GM21737 (cell line): Measurements from ENCODE around the gene TNFRSF13B.
"Not testable (repeated sequence)": the region's sequence is repeated elsewhere in the genome, so short reads cannot be mapped to it uniquely, and the experiment has no call there.

Experiments used
- ATAC-seq: cut with Tn5 transposase; IDR thresholded peaks from one replicate; pipeline ENCODE4 v1.9.1; 2021; ENCODE audit warnings: mild to moderate bottlenecking, moderate library complexity; ENCODE audit not compliant: unreplicated experiment

Gene TNFRSF13B

GRCh38 chr17:16912021-16912962 lies 59.6 kb downstream of the TNFRSF13B start:
- ATAC-seq: no peak

- no peak for ATAC-seq
Measured at GRCh38 chr17:16911141-16911937, 60.6 kb downstream of the TNFRSF13B start.

GRCh38 chr17:16910341-16910740 lies 61.6 kb downstream of the TNFRSF13B start:
- ATAC-seq: no peak

- ATAC-seq: no peak
Measured at GRCh38 chr17:16909472-16910246, 62.3 kb downstream of the TNFRSF13B start.

- ATAC-seq: no peak
Measured at GRCh38 chr17:16908273-16908672, 63.6 kb downstream of the TNFRSF13B start.

GRCh38 chr17:16906680-16907079 lies 65.2 kb downstream of the TNFRSF13B start:
- no peak for ATAC-seq

DNA sequence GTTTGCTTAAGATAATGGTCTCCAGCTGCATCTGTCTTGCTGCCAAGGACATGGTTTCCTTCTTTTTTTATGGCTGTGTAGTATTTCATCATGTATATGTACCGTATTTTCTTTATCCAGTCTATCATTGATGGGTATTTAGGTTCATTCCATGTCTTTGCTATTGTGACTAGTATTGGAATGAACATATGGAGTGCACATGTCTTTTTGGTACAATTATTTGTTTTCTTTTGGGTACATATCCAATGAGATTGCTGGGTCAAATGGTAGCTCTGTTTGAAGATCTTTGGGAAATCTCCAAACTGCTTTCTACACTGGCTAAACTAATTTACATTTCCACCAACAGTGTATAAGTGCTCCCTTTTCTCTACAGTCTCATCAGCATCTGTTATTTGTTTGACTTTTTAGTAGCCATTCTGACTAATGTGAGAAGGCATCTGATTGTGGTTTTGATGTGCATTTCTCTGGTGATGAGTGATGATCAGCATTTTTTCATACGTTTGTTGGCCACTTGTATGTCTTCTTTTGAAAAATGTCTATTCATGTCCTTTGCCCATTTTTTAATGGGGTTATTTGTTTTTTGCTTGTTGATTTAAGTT lies 66.2 kb downstream of the TNFRSF13B start:
- ATAC-seq: no peak

DNA sequence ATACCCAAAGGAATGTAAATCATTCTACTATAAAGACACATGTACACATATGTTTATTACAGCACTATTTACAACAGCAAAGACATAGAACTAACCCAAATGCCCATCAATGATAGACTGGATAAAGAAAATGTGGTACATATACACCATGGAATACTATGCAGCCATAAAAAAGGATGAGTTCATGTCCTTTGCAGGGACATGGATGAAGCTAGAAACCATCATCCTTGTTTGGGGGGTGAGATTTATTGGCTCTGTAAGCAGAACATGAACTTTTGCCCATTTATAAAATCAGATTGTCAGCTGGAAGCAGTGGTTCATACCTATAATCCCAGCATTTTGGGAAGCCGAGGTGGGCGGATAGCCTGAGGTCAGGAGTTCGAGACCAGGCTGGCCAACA lies 68.8 kb downstream of the TNFRSF13B start:
- ATAC-seq: not testable (repeated sequence)

- no peak for ATAC-seq
Measured at GRCh38 chr17:16900288-16900882, 71.5 kb downstream of the TNFRSF13B start.

DNA sequence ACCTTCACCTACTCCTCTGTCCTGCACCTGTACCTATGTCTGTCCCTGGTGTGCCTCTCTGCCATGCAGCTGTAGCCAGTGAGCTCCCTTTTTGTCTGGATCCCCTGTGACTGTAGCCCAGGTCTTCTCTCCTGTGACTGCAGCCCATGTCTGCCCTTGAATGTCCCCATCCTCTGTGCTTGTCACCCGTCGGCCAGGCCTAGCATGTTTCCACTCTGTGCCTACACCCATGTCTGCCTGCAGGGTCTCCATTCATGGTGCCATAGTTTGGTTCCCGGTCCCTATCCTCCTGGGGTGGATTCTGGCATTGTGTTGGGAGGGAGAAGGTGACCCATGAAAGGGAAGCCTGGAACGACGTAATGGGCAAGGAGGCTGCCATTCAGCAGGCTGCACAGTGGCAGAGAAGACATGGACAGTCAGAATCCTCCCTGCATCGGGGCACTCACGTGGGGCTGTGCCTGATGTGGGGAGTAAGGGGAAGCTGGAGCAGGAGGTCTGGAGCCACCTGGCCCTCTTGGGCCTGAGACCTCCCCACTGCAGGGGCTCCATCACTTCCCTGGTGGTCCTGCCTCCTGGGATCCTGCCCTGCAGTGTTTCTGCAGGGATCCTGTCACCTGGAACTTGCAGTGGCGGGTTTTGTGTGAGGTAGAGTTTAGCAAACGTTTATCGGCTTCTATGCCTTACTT lies 74.6 kb downstream of the TNFRSF13B start:
- not testable (repeated sequence) for ATAC-seq

GRCh38 chr17:16896235-16896634 lies 75.7 kb downstream of the TNFRSF13B start:
- not testable (repeated sequence) for ATAC-seq

DNA sequence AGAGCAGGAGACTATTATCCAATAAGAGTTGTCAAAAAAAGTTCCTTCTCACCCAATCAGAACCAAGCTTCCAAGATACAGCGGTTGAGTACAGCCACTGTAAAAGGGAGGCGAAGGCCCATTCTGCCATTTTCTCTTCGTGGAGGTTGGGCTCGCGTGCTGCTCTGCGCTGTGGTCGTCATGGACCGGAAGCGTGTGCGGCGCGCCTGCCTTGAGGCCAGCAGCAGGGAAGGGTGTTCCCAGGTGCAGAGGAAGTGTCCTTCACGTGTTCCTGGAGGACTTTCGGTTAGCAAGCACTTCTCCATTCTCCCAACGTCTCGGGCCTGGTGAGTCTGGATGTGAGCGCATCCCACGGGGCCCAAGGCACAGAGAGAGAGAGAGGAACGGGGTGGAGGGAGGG lies 78.4 kb downstream of the TNFRSF13B start:
- not testable (repeated sequence) for ATAC-seq

DNA sequence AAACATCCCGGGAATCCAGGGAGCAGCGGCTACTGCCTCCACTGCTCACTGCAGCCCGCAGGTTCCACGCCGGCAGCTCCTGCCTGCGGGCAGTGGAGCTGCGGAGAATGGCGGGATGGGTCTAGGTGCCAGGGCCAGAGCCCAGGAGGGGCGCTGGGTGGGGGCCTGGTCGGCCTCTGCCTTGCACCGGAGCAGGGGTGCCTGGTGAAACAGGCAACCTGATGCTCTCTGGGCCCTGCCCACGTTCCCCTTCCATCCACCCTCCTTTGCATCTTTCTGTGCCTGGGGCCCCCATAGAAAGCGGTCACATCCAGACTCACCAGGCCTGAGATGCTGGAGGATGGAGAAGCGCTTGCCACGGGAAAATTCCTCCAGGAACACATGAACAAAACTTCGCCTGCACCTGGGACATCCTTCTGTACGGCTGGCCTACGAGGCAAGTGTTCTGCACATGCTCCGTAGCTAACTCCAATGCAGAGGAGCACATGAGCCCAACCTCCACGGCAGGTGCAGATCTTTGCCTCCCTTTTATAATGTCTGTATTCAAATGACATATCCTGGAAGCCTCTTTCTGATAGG lies 79.0 kb downstream of the TNFRSF13B start:
- ATAC-seq: not testable (repeated sequence)

DNA sequence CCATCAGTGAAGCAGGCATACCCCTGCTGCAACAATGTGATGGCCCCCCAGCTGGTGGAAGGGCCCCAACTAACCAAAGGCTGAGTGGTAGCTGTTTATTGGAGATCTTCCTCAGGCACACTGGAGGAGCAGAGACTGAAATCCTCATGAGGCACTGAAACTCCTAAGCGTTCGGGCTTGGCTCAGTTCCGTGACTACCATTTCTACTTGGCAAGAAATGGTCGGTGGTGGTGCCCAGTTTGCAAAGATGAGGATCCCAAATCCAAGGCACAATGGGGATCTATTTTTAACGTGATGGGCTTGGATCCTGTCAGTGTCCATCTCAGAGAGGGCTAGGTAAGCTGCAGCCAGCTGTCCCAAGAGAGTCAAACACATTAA lies 82.8 kb downstream of the TNFRSF13B start:
- no peak for ATAC-seq
